T-cell (primary cell): ENCODE results near the gene PPP1R9A. TPM values are rescaled to one million over a fixed set of nuclear protein-coding genes. Genes with fewer than 3 reads are reported as not detected.

Source experiments
- ATAC-seq, 4 experiments: fragments of 200-7000 bp in 3 of 4; fragments of 150-1000 bp in 1 of 4; cut with Tn5 transposase; replicated peaks in 1 of 4; 1 replicate in 3 of 4; 2 replicates in 1 of 4; pipeline ENCODE4 v1.10.0; 2021; ENCODE audit warnings: moderate library complexity in 3 of 4, mild to moderate bottlenecking in 2 of 4, moderate number of reproducible peaks in 1 of 4
- CTCF ChIA-PET, 2 donors: fragments of 300-600 bp; sonication (Branson Sonifier 250); formaldehyde crosslinking; loops; one replicate each; lab custom pipeline; 2022; ENCODE audit warnings: antibody characterized with exemption in 2 of 2; lab: Charles Lee
- POLR2A ChIA-PET, 2 donors: fragments of 300-600 bp; sonication (Branson Sonifier 250); formaldehyde crosslinking; loops; one replicate each; lab custom pipeline; 2022; ENCODE audit warnings: antibody characterized with exemption in 2 of 2; lab: Charles Lee
- DNase-seq, 35 experiments: peaks; one replicate each; pipeline versions ENCODE4 v3.0.0 to v3.0.0-alpha.2; 2013 to 2023
- H3K27ac ChIP-seq: one replicate; pipeline ENCODE4 v1.5.1; 2013; ENCODE audit warnings: low read length
- H3K27me3 ChIP-seq, 2 experiments: replicated peaks in 1 of 2; 1 replicate in 1 of 2; 2 replicates in 1 of 2; pipeline versions ENCODE4 v1.6.1 to v1.7.0; 2013; ENCODE audit warnings: low read length in 1 of 2, mixed read lengths in 1 of 2; ENCODE audit not compliant: control insufficient read depth in 2 of 2, insufficient read depth in 2 of 2; ENCODE audit errors: extremely low read depth in 1 of 2
- H3K36me3 ChIP-seq, 2 donors: 1 replicate in 1 of 2; 2 replicates in 1 of 2; pipeline versions ENCODE4 v1.6.1 to v1.7.0; 2013; ENCODE audit warnings: low read length in 1 of 2; ENCODE audit not compliant: control insufficient read depth in 2 of 2, insufficient read depth in 1 of 2; ENCODE audit errors: extremely low read depth in 1 of 2
- H3K4me1 ChIP-seq, 2 experiments: 1 replicate in 1 of 2; 2 replicates in 1 of 2; pipeline versions ENCODE4 v1.6.1 to v1.7.0; 2013; ENCODE audit warnings: low read length in 2 of 2, mixed read lengths in 1 of 2; ENCODE audit not compliant: insufficient read depth in 2 of 2, control insufficient read depth in 1 of 2; ENCODE audit errors: extremely low read depth in 1 of 2
- H3K4me3 ChIP-seq, 2 donors: 1 replicate in 1 of 2; 2 replicates in 1 of 2; pipeline versions ENCODE4 v1.5.1 to v1.7.0; 2013; ENCODE audit warnings: mild to moderate bottlenecking in 2 of 2, low read length in 1 of 2, moderate library complexity in 1 of 2; ENCODE audit not compliant: control insufficient read depth in 1 of 2; ENCODE audit errors: extremely low read depth in 1 of 2
- H3K9me3 ChIP-seq: 2 replicates; pipeline ENCODE4 v1.7.0; 2013
- H3K27ac Mint-ChIP-seq, 2 donors: one replicate each; pipeline ENCODE4 v1.8.0; 2020 to 2021; ENCODE audit warnings: mild to moderate bottlenecking in 2 of 2, mixed read lengths in 2 of 2
- H3K27me3 Mint-ChIP-seq, 2 donors: one replicate each; pipeline ENCODE4 v1.8.0; 2021 to 2022; ENCODE audit warnings: mixed read lengths in 2 of 2
- H3K36me3 Mint-ChIP-seq: one replicate; pipeline ENCODE4 v1.8.0; 2021; ENCODE audit warnings: mixed read lengths
- H3K4me1 Mint-ChIP-seq, 3 donors: one replicate each; pipeline ENCODE4 v1.8.0; 2020 to 2022; ENCODE audit warnings: mixed read lengths in 3 of 3, mild to moderate bottlenecking in 1 of 3
- H3K4me3 Mint-ChIP-seq, 3 donors: one replicate each; pipeline ENCODE4 v1.8.0; 2020 to 2022; ENCODE audit warnings: mild to moderate bottlenecking in 3 of 3, mixed read lengths in 3 of 3, moderate library complexity in 3 of 3
- H3K9me3 Mint-ChIP-seq, 3 donors: one replicate each; pipeline ENCODE4 v1.8.0; 2020 to 2022; ENCODE audit warnings: mixed read lengths in 3 of 3
- whole genome bisulfite sequencing: methylation state at CpG from one replicate; pipeline ENCODE4 v1.1.5; 2013; ENCODE audit warnings: missing lambda C conversion rate; ENCODE audit not compliant: insufficient coverage; 5-methylcytosine and 5-hydroxymethylcytosine counted together
- total RNA-seq, 35 experiments: library from RNA in 6 of 35; stranded (reverse) in 6 of 35; fragments of 120-200 nt in 1 of 35; gene quantifications; one replicate each; pipeline versions ENCODE4 v1.2.1 to v1.2.4 and lab custom pipeline; 2013 to 2026

Gene PPP1R9A
- total RNA-seq, 5 donors from 2014 or later (not counting 1 experiment from before 2014, with no cell fraction given): 0.10 to 0.23 (median 0.13) TPM; not detected in 2

DNA sequence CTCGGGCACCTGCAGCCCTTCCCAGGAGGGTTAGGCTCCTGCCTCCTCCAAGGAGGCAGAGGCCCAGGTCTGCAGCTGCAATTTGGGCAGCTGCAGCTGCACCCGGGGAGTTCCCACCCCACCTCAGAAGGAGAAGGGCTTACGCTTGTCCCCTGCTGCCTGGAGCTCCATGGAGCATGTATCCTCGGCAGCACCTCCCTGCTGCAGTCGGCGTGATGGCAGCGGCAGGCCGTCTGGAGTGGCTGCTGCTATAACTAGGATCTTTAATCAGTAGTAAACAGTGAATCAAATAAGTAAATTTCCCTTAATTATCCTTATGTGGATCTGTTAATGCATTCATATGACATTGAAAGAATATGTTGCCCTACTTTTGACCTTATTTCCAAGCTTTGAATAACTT is 250.0 kb downstream of the PPP1R9A start:
- ChIA-PET POLR2A (no interaction called here), CTCF (interaction anchor here in 1 of 2 donors (1.0 kb wide), 1 partner anchor 18 kb away, joined by 3 read pairs; no protein-coding TSS in a partner anchor)
- Histone ChIP-seq H3K4me1 (no peaks in the 10 kb centered on the region), H3K9me3 (no peaks in the 10 kb centered on the region), H3K36me3 (no peaks in the 10 kb centered on the region), H3K4me3 (no peak overlapping the region), H3K27me3 (peaks cover 0 to 3% of the 10 kb centered on the region in 2 experiments), H3K27ac (no peak overlapping the region)
- Mint-ChIP-seq H3K36me3 (no peaks in the 10 kb centered on the region), H3K4me1 (no peaks in the 10 kb centered on the region), H3K27ac (no peak overlapping the region), H3K4me3 (no peak overlapping the region), H3K27me3 (no peaks in the 10 kb centered on the region), H3K9me3 (peaks cover 0 to 4% (median 3%) of the 10 kb centered on the region in 3 donors)
- no peak for ATAC-seq
- 77% methylated on average over 3 of the region's 8 CpGs for WGBS
- DNase-seq: no peak

DNA sequence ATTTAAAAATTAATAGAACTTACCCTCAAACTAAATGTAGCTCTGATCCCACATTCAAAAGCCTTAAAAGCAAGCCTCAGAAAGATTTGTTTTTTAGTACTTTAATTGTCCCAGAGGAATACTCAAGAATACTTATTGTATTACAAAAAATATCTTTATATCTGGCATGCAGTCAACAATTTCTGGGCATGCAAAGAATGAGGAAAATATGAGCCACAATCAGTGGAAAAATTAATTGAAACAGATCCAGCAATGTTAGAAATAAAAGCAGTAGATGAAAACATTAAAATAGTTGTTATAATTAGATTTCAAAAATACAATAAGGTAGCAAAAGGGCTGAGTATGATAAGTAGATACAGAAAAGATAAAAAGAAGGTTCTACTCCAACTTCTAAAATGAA is 262.3 kb downstream of the PPP1R9A start:
- no peaks in the 10 kb centered on the region for H3K4me1 Mint-ChIP-seq

DNA sequence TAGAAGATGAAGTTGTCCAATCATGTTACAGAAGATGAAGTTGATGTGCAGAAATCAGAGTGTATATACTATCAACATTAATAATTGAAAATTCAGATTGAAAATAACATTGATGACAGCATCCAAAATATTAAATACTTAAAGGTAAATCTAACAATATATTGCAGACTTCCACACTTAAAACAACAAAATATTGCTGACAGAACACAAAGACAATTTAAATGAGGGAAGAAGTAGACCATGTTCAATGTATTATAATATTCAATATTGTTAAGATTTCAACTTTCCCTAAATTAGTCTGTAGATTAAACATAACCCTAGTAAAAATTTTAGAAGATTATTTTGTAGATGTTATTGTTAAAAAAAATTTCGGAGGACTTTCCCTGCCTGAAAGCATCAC is 265.0 kb downstream of the PPP1R9A start:
- Mint-ChIP-seq H3K9me3 (peaks cover 4 to 13% (median 4%) of the 10 kb centered on the region in 3 donors), H3K4me3 (no peak overlapping the region), H3K27ac (no peak overlapping the region), H3K36me3 (no peaks in the 10 kb centered on the region), H3K27me3 (peaks cover 0 to 4% of the 10 kb centered on the region in 2 donors), H3K4me1 (no peaks in the 10 kb centered on the region)
- Histone ChIP-seq H3K9me3 (no peaks in the 10 kb centered on the region), H3K4me1 (no peaks in the 10 kb centered on the region), H3K27ac (no peak overlapping the region), H3K36me3 (no peaks in the 10 kb centered on the region), H3K27me3 (no peaks in the 10 kb centered on the region), H3K4me3 (no peak overlapping the region)
- ChIA-PET POLR2A (no interaction called here), CTCF (no interaction called here)
- no peak for DNase-seq
- no CpG with 5 or more reads among the region's 1 CpG for WGBS
- no peak for ATAC-seq

More for the DNA sequence above, 262.3 kb downstream of the PPP1R9A start:
- Histone ChIP-seq H3K4me1 (no peaks in the 10 kb centered on the region), H3K27ac (no peak overlapping the region), H3K9me3 (no peaks in the 10 kb centered on the region), H3K36me3 (no peaks in the 10 kb centered on the region), H3K4me3 (no peak overlapping the region), H3K27me3 (no peaks in the 10 kb centered on the region)
- DNase-seq (no peak), ATAC-seq (no peak)
- Mint-ChIP-seq H3K36me3 (no peaks in the 10 kb centered on the region), H3K27me3 (peaks cover 0 to 5% of the 10 kb centered on the region in 2 donors), H3K27ac (no peak overlapping the region), H3K9me3 (no peaks in the 10 kb centered on the region), H3K4me3 (no peak overlapping the region)
- ChIA-PET POLR2A (no interaction called here), CTCF (interaction anchor here in 1 of 2 donors (0.6 kb wide), 1 partner anchor 14 kb away, joined by 3 read pairs; no protein-coding TSS in a partner anchor)

DNA sequence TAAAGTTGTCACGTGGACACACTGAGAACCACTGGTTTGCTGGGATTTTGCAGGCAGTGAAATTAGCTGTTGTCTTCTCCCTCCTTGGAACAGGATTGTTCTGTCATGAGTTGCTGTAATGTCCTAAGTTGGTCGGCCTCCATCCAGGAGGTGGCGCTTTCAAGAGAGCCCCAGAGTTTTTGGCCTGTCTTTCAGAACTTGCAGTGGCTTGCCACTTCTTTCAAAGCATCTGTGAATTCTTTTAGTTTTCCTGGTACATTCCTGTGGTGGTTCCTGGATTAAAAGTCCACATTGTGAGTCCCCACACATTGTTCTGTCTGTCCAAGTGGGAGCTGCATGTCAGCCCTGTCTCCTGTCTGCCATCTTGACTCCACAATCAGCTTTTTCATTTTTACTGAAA is 283.1 kb downstream of the PPP1R9A start:
- Mint-ChIP-seq H3K27ac (no peak overlapping the region), H3K27me3 (peaks cover 0 to 11% of the 10 kb centered on the region in 2 donors), H3K9me3 (peaks cover 0 to 5% (median 3%) of the 10 kb centered on the region in 3 donors), H3K4me1 (no peaks in the 10 kb centered on the region), H3K4me3 (no peak overlapping the region), H3K36me3 (no peaks in the 10 kb centered on the region)
- whole genome bisulfite sequencing: 78% methylated on average over 3 of the region's 3 CpGs
- Histone ChIP-seq H3K4me3 (no peak overlapping the region), H3K27me3 (no peaks in the 10 kb centered on the region), H3K36me3 (no peaks in the 10 kb centered on the region), H3K9me3 (no peaks in the 10 kb centered on the region), H3K27ac (no peak overlapping the region), H3K4me1 (no peaks in the 10 kb centered on the region)
- no peak for DNase-seq
- ATAC-seq: no peak
- POLR2A ChIA-PET: no interaction called here
- CTCF ChIA-PET: no interaction called here

DNA sequence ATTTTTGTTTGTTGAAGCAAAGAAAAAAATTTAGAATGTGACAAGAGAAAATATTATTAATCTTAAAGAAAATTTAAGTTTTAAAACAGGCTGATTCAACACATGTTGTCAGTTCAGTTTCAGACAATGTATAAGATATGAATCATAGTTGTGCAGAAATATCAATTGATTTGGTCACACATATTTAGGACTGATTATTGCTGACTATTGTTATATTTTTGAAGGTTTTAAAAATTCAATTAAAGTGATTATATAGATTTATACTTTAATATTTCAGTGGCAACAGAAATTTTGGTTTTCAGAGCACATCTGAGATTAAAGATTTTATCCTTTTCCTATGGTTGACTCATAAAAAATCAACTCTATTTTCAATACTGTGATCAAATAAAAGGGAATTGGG is 284.4 kb downstream of the PPP1R9A start:
- Mint-ChIP-seq H3K27me3 (peaks cover 0 to 11% of the 10 kb centered on the region in 2 donors), H3K4me1 (no peaks in the 10 kb centered on the region), H3K36me3 (no peaks in the 10 kb centered on the region), H3K4me3 (no peak overlapping the region), H3K9me3 (peaks cover 0 to 5% (median 0%) of the 10 kb centered on the region in 3 donors), H3K27ac (no peak overlapping the region)
- no peaks in the 10 kb centered on the region for H3K36me3 ChIP-seq
- no peak for ATAC-seq
- H3K27me3 ChIP-seq: no peaks in the 10 kb centered on the region
- H3K9me3 ChIP-seq: no peaks in the 10 kb centered on the region
- no peak overlapping the region for H3K4me3 ChIP-seq
- ChIA-PET CTCF (no interaction called here), POLR2A (interaction anchor here in 1 of 2 donors (0.6 kb wide), 1 partner anchor 928 kb away, joined by 4 read pairs; no protein-coding TSS in a partner anchor)
- no peak for DNase-seq
- no peak overlapping the region for H3K27ac ChIP-seq
- no peaks in the 10 kb centered on the region for H3K4me1 ChIP-seq

DNA sequence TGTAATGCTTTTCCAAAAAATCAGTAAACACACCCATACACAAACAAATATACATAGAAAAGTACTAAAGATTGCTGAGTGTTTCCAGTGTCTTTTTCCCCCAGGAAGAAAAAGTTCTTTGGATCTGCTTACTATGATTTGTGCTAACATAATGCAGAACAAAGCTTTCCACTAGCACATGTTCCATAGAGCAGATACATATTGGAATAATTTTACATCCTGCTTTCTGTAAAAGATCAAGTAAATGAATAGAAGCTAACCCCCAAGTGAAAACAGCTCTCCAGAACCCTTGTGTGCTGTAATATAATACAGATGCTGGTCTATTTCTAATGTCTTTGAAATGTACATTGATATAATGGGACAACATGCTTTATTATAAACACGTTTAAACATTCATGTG is 291.5 kb downstream of the PPP1R9A start:
- DNase-seq: no peak
- Mint-ChIP-seq H3K27ac (no peak overlapping the region), H3K4me1 (no peaks in the 10 kb centered on the region), H3K36me3 (no peaks in the 10 kb centered on the region), H3K27me3 (no peaks in the 10 kb centered on the region), H3K9me3 (no peaks in the 10 kb centered on the region), H3K4me3 (no peak overlapping the region)
- Histone ChIP-seq H3K36me3 (no peaks in the 10 kb centered on the region), H3K4me1 (no peaks in the 10 kb centered on the region), H3K9me3 (no peaks in the 10 kb centered on the region), H3K4me3 (no peak overlapping the region), H3K27me3 (no peaks in the 10 kb centered on the region), H3K27ac (no peak overlapping the region)
- ChIA-PET POLR2A (no interaction called here), CTCF (no interaction called here)
- no CpG with 5 or more reads among the region's 1 CpG for WGBS
- no peak for ATAC-seq
